ENCODE measurements around the gene CELF4. TPM values are rescaled to one million over a fixed set of nuclear protein-coding genes. Genes with fewer than 3 reads are reported as not detected.

The CELF4 gene
- total and polyA plus RNA-seq, 2 donors (not counting 1 experiment from before 2014, with no cell fraction given): 0.17 TPM; not detected in 1

DNA sequence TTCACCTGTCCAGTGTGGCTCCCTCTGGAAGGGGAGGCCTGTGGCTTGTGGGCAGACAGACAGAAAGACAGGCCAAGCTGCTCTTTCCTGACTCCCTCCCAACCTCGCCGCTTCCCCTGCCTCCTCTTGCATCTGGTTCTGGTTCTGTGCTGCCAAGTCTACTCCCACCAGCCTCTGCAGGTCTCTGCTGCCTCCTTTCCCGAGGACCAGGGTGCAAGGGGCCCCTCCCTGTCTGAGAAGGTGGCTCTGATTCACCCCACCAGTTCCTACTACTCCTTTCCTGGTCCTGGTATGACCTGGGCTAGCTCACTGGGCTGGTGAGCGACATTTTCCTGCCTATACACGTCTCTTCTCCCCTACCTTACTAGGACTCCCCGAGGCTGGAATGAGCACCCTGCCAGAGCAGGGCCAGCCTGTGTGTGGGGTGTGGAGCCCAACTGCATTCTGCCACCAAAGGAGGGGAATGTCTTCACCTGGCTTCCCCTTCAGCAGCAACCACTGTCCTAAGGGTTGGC is 238.5 kb downstream of the CELF4 start:
- no peaks in the 10 kb centered on the region for H3K36me3 ChIP-seq (ENCODE audit: control insufficient read depth, insufficient read depth, low read length)
- H3K27ac ChIP-seq (ENCODE audit: insufficient read depth, low read length): no peak overlapping the region
- no peak overlapping the region for H3K9ac ChIP-seq (ENCODE audit: insufficient read depth, low read length)
- H3K79me2 ChIP-seq (ENCODE audit: control insufficient read depth, insufficient read depth, low read length): no peaks in the 10 kb centered on the region
- H3K4me2 ChIP-seq (ENCODE audit: extremely low read depth, insufficient read depth, low read length): no peak overlapping the region
- no peak overlapping the region for H2AFZ ChIP-seq (ENCODE audit: low read length)
- TF ChIP-seq, protein P1, sequence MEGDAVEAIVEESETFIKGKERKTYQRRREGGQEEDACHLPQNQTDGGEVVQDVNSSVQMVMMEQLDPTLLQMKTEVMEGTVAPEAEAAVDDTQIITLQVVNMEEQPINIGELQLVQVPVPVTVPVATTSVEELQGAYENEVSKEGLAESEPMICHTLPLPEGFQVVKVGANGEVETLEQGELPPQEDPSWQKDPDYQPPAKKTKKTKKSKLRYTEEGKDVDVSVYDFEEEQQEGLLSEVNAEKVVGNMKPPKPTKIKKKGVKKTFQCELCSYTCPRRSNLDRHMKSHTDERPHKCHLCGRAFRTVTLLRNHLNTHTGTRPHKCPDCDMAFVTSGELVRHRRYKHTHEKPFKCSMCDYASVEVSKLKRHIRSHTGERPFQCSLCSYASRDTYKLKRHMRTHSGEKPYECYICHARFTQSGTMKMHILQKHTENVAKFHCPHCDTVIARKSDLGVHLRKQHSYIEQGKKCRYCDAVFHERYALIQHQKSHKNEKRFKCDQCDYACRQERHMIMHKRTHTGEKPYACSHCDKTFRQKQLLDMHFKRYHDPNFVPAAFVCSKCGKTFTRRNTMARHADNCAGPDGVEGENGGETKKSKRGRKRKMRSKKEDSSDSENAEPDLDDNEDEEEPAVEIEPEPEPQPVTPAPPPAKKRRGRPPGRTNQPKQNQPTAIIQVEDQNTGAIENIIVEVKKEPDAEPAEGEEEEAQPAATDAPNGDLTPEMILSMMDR (conservative IDR thresholded peaks at IDR 0.05 in 1 of 2, IDR thresholded peaks at IDR 0.05 in 1 of 2; ENCODE audit: low read depth in 1 of 2, low read length in 2 of 2): no peak
- TF ChIP-seq EZH2 (IDR thresholded peaks at IDR 0.05; ENCODE audit: low read length, missing control alignments): no peak
- no peak overlapping the region for H3K4me3 ChIP-seq (replicated peaks in 1 of 4; ENCODE audit: control extremely low read depth in 1 of 4, insufficient read depth in 1 of 4, low read depth in 3 of 4, low read length in 4 of 4)
- H3K9me3 ChIP-seq (ENCODE audit: control insufficient read depth, insufficient read depth, low read depth, low read length): no peaks in the 10 kb centered on the region
- no peaks in the 10 kb centered on the region for H3K27me3 ChIP-seq (ENCODE audit: control insufficient read depth, insufficient read depth, low read length)
- no peak for DNase-seq (ENCODE audit: low read depth in 2 of 2)
- H3K4me1 ChIP-seq (ENCODE audit: control insufficient read depth, extremely low read depth, insufficient read depth, low read length): no peaks in the 10 kb centered on the region
- H4K20me1 ChIP-seq (ENCODE audit: control insufficient read depth, extremely low read depth, insufficient read depth, low read length): no peaks in the 10 kb centered on the region

DNA sequence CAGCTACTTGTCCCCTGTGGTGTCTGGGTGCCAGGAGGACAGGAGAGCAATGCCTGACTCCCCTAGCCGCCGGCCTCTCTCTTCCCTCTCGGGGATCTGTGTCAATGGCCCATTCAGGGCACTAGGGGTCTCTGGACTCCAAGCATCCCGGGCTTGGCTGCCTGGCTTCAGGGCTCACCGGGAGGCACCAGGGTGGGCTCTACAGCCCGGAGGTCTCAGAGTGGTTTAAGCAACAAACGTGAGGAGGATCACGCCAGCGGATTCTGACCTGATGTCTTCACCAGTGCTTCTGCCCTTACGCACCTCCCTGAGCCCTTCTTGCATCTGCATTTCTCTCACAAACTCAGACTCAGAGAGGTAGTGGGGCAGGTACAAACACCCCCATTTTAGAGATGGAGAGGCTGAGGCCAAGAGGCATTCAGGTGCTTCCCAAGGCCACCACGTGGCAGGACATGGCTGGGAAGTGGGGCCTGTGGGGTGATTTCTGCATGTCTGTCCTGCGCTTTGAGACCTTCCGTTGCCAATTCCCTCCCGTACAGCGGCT is 243.0 kb downstream of the CELF4 start:
- no peak overlapping the region for H3K27ac ChIP-seq (ENCODE audit: insufficient read depth, low read length)
- H3K27me3 ChIP-seq (ENCODE audit: control insufficient read depth, insufficient read depth, low read length): no peaks in the 10 kb centered on the region
- H3K4me2 ChIP-seq (ENCODE audit: extremely low read depth, insufficient read depth, low read length): no peak overlapping the region
- no peak overlapping the region for H2AFZ ChIP-seq (ENCODE audit: low read length)
- no peak overlapping the region for H3K9ac ChIP-seq (ENCODE audit: insufficient read depth, low read length)
- no peaks in the 10 kb centered on the region for H4K20me1 ChIP-seq (ENCODE audit: control insufficient read depth, extremely low read depth, insufficient read depth, low read length)
- H3K4me1 ChIP-seq (ENCODE audit: control insufficient read depth, extremely low read depth, insufficient read depth, low read length): no peaks in the 10 kb centered on the region
- TF ChIP-seq EZH2 (IDR thresholded peaks at IDR 0.05; ENCODE audit: low read length, missing control alignments): no peak
- TF ChIP-seq, protein P1 (conservative IDR thresholded peaks at IDR 0.05 in 1 of 2, IDR thresholded peaks at IDR 0.05 in 1 of 2; ENCODE audit: low read depth in 1 of 2, low read length in 2 of 2): peak; percentile 73 to 85
- peak; percentile 20 to 31 for DNase-seq (ENCODE audit: low read depth in 2 of 2)
- no peaks in the 10 kb centered on the region for H3K9me3 ChIP-seq (ENCODE audit: control insufficient read depth, insufficient read depth, low read depth, low read length)
- H3K36me3 ChIP-seq (ENCODE audit: control insufficient read depth, insufficient read depth, low read length): no peaks in the 10 kb centered on the region
- no peak overlapping the region for H3K4me3 ChIP-seq (replicated peaks in 1 of 4; ENCODE audit: control extremely low read depth in 1 of 4, insufficient read depth in 1 of 4, low read depth in 3 of 4, low read length in 4 of 4)
- H3K79me2 ChIP-seq (ENCODE audit: control insufficient read depth, insufficient read depth, low read length): no peaks in the 10 kb centered on the region

DNA sequence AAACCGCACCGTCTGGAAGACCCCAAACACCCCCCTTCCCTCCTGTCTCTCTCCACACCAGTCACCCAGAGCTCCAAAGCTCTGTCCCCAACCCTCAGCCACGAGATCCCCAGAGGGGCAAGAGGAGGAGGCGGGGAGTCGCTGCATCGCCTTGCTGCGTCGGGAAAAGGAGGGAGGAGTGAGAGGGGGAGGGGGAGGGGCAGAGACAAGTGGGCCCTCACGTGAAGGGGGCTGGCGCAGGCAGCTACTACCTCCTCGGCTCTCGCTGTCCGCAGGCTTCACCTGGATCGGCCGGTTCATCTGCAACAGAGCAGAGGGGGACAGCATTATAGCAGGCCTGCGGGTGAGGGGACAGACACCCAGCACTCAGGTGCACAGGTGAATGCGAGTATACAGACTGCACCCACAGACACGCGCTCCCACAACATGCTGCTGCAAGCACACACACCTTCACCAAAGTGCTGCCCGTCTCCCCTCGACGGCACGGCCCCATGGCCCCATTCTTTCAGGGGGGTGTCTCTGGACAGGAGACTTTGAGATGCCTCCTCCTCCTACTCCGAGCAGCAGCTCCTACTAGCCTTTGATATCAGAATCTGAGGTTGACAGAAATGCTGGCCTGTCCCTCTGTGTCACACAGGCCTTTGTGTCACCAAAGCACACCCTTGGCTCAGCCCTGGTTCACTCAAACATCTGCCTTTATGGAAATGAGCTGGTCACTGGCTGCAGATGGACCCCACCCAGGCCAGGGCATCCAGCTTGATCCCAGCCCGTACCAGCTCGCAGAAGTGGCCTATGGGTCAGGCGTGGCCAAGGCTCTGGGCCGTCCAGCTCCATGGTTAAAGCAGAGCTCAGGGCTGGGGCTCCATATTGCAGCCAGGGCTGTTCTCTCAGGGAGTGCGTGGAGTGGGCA is 243.8 kb downstream of the CELF4 start:
- Histone ChIP-seq H3K27me3 (ENCODE audit: control insufficient read depth, insufficient read depth, low read length) (no peaks in the 10 kb centered on the region), H4K20me1 (ENCODE audit: control insufficient read depth, extremely low read depth, insufficient read depth, low read length) (no peaks in the 10 kb centered on the region), H3K9ac (ENCODE audit: insufficient read depth, low read length) (no peak overlapping the region), H3K4me3 (replicated peaks in 1 of 4; ENCODE audit: control extremely low read depth in 1 of 4, insufficient read depth in 1 of 4, low read depth in 3 of 4, low read length in 4 of 4) (no peak overlapping the region), H3K27ac (ENCODE audit: insufficient read depth, low read length) (no peak overlapping the region), H2AFZ (ENCODE audit: low read length) (no peak overlapping the region), H3K79me2 (ENCODE audit: control insufficient read depth, insufficient read depth, low read length) (no peaks in the 10 kb centered on the region), H3K4me2 (ENCODE audit: extremely low read depth, insufficient read depth, low read length) (no peak overlapping the region), H3K9me3 (ENCODE audit: control insufficient read depth, insufficient read depth, low read depth, low read length) (no peaks in the 10 kb centered on the region), H3K36me3 (ENCODE audit: control insufficient read depth, insufficient read depth, low read length) (no peaks in the 10 kb centered on the region), H3K4me1 (ENCODE audit: control insufficient read depth, extremely low read depth, insufficient read depth, low read length) (no peaks in the 10 kb centered on the region)
- TF ChIP-seq, protein P1 (conservative IDR thresholded peaks at IDR 0.05 in 1 of 2, IDR thresholded peaks at IDR 0.05 in 1 of 2; ENCODE audit: low read depth in 1 of 2, low read length in 2 of 2): no peak
- no peak for TF ChIP-seq EZH2 (IDR thresholded peaks at IDR 0.05; ENCODE audit: low read length, missing control alignments)
- no peak for DNase-seq (ENCODE audit: low read depth in 2 of 2)
